ENCODE data around the gene TNNT3.
"Not testable (repeated sequence)": the region's sequence is repeated elsewhere in the genome, so short reads cannot be mapped to it uniquely, and the experiment has no call there.

Gene TNNT3

DNA sequence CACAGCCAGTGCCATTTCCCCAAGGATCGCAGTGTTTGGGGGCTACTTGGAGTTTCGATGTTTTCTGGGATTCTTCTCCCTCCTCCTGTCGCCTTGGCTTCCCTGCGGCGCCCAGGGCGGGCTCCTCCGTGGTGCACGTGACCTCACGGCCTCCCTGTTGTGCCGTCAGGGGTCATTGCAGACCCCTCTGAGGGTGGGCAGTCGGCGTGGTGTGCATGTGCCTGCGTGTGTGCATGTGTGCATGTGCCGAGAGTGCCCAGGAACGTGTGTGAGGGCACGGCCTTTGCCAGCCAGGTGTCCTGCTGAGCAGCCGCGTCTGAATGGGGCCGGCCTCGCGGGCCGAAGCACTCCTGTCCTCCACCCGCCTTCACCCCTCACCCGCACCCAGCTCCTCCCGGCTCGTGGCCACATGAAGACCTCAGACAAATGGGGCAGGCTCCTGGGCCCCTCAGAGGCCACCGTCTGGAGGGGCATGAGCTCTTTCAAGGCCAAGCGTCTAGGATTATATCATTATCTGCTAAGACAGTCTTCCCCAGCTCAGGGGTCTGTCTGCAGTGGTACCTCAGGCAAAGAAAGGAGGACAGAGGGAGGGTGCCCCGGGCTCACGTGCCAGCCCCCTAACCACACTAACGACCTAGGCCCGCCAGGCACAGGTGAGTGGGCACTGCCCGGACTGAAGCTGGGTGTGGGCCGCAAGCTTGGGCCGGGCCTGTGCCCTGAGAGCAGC lies 18.3 kb downstream of the TNNT3 start:
- Mint-ChIP-seq H3K9me3 (no peaks in the 10 kb centered on the region), H3K36me3 (ENCODE audit: low read depth) (no peaks in the 10 kb centered on the region), H3K4me3 (no peak overlapping the region), H3K27ac (no peak overlapping the region), H3K27me3 (ENCODE audit: low read depth) (no peaks in the 10 kb centered on the region), H3K4me1 (ENCODE audit: low read depth) (peaks cover 4% of the 10 kb centered on the region)

DNA sequence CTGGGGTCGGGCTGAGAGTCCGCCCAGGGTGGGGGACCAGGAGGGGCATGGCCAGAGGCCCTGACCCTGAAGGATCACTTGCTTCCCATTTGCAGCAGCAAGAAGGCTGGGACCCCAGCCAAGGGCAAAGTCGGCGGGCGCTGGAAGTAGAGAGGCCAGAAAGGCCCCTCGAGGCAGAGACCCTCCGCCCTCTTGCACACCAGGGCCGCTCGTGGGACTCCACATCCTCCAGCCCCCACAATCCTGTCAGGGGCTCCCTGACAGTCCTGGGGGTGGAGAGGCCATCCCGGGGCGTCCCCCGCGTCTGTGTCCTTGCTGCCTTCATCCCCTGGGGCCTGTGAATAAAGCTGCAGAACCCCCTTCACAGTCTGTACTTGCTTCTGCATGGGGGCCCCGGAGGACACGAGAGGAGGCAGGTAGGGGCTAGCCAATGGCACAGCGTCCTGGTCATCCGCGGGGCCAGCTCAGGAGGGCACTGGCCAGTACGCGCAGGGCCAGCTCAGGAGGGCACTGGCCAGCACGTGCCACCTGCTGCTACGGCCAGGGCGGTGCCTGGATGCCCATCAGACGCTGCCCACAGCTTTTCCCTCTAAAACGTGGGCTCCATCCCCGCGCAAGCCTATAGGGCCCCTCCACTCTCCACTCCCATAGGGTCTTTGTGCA lies 19.0 kb downstream of the TNNT3 start:
- peaks cover 4% of the 10 kb centered on the region for H3K4me1 Mint-ChIP-seq (ENCODE audit: low read depth)
- H3K27ac Mint-ChIP-seq, result no peak overlapping the region
- H3K9me3 Mint-ChIP-seq, result no peaks in the 10 kb centered on the region
- H3K36me3 Mint-ChIP-seq (ENCODE audit: low read depth), result no peaks in the 10 kb centered on the region
- no peak overlapping the region for H3K4me3 Mint-ChIP-seq
- H3K27me3 Mint-ChIP-seq (ENCODE audit: low read depth), result no peaks in the 10 kb centered on the region

DNA sequence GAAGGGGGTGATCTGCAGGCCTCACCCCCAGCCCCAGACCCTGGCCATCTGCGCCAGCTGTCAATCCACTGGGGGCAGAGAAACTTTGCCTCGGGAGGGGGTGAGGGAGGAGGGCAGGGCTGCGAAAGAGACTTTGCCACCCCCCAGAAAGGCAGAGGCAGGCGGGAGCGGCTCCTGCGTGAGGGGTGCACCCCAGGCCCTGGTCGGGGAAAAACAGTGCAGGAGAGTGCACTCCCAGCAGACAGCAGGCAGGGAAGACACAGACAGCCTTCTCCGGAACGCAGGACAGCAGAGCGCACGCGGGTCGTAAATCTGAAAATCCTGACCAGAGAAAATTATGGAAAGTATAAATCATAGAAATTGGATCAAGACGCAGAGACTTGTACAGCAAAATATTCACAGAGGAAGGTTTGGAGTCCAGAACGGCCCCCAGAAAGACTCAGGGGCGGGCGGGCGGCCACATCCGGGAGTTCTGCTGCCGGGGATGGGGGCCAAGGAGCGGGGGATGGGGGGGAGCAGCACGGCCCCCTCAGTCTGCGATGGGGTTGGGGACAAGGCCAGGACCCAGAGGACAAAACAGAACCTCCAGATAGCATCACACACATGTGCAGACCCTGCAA lies 19.6 kb downstream of the TNNT3 start:
- H3K4me3 Mint-ChIP-seq, result no peak overlapping the region

DNA sequence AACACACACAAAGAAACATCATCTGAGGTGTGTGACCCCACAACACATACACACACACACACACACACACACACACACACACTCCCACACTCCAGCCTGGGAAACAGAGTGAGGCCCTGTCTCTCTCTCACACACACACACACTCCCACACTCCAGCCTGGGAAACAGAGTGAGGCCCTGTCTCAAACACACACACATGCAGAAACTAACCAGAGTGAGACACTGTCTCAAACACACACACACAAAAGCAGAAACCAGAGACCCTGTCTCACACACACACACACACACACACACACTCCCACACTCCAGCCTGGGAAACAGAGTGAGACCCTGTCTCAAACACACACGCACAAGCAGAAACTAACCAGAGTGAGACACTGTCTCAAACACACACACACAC lies 20.3 kb downstream of the TNNT3 start:
- not testable (repeated sequence) for H3K4me3 Mint-ChIP-seq; H3K36me3 Mint-ChIP-seq (ENCODE audit: low read depth); H3K4me1 Mint-ChIP-seq (ENCODE audit: low read depth); H3K9me3 Mint-ChIP-seq; H3K27me3 Mint-ChIP-seq (ENCODE audit: low read depth)
- H3K27ac Mint-ChIP-seq, result peak overlapping the region; percentile 33

More for the DNA sequence above, 19.6 kb downstream of the TNNT3 start:
- no peaks in the 10 kb centered on the region for H3K36me3 Mint-ChIP-seq (ENCODE audit: low read depth)
- H3K27me3 Mint-ChIP-seq (ENCODE audit: low read depth), result no peaks in the 10 kb centered on the region
- no peak overlapping the region for H3K27ac Mint-ChIP-seq
- no peaks in the 10 kb centered on the region for H3K9me3 Mint-ChIP-seq
- peaks cover 4% of the 10 kb centered on the region for H3K4me1 Mint-ChIP-seq (ENCODE audit: low read depth)

GRCh38 chr11:1942558-1943260 lies 23.2 kb downstream of the TNNT3 start:
- H3K4me3 Mint-ChIP-seq, result no peak overlapping the region
- no peak overlapping the region for H3K27ac Mint-ChIP-seq
- no peaks in the 10 kb centered on the region for H3K27me3 Mint-ChIP-seq (ENCODE audit: low read depth)
- H3K36me3 Mint-ChIP-seq (ENCODE audit: low read depth), result no peaks in the 10 kb centered on the region
- peaks cover 4% of the 10 kb centered on the region for H3K4me1 Mint-ChIP-seq (ENCODE audit: low read depth)
- H3K9me3 Mint-ChIP-seq, result no peaks in the 10 kb centered on the region

GRCh38 chr11:1943576-1943975 lies 24.1 kb downstream of the TNNT3 start:
- H3K27me3 Mint-ChIP-seq (ENCODE audit: low read depth), result no peaks in the 10 kb centered on the region
- H3K36me3 Mint-ChIP-seq (ENCODE audit: low read depth), result no peaks in the 10 kb centered on the region
- no peak overlapping the region for H3K4me3 Mint-ChIP-seq
- no peaks in the 10 kb centered on the region for H3K9me3 Mint-ChIP-seq
- H3K27ac Mint-ChIP-seq, result no peak overlapping the region
- peaks cover 4% of the 10 kb centered on the region for H3K4me1 Mint-ChIP-seq (ENCODE audit: low read depth)

DNA sequence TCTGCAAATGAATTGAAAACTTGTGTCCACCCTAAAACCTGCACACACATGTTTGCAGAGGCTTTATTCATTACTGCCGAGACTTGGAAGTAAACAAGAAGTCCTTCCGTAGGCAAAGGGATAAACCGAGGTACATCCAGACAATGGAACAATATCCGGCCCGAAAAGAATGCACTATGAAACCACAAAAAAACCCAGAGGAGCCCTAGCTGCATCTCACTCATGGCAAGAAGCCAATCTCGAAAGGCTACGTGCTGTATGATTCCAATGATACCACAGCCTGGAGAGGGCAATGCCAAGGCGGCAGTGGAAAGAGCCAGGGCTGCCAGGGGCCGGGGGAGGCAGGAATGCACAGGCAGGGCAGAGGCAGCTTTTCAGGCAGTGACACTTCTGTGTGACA lies 24.5 kb downstream of the TNNT3 start:
- Mint-ChIP-seq H3K4me3 (no peak overlapping the region), H3K27ac (no peak overlapping the region)

DNA sequence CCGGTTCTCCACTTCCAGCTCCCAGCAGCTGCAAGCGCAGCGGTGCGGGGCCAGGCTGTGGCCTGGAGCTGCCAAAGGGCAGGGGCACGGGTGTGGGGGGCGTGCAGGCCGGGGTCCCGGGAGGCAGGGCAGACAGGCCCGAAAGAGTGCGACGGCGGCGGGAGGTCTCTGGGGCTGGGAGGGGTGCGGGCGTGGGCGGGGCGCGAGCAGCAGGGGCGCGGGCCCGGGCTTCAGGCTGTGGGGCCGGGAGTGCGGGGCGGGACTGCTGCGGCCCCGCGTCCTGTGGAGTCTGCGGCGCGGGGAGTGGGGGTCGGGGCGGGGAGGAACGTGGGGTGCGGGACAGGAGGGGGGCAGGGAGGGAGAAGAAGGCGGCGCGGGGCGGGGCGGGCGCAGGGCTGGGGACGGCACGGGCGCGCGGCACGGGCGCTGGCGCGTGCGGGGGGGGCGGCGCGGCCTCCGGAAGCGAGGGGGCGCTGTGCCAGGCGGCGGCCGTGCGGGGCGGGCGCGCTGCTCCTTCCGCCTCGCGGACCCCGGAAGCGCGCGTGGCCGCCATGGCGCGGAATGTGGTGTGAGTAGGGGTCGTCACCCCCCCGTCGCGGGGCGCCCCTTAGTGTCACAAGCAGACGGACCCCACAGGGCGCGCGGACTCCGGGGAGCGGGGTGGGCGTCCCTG lies 27.4 kb downstream of the TNNT3 start, which contains the start of gene MRPL23:
Gene MRPL23 (plus strand): TSS at position 521 of the 673 bp plus-strand sequence. CDS start 31 bp downstream, at position 552.
- Mint-ChIP-seq H3K36me3 (ENCODE audit: low read depth) (no peaks in the 10 kb centered on the region), H3K27ac (no peak within 1 kb of the TSS), H3K27me3 (ENCODE audit: low read depth) (no peaks in the 10 kb centered on the region), H3K4me3 (no peak within 1 kb of the TSS), H3K4me1 (ENCODE audit: low read depth) (no peaks in the 10 kb centered on the region), H3K9me3 (no peaks in the 10 kb centered on the region)

More for the DNA sequence above, 24.5 kb downstream of the TNNT3 start:
- H3K36me3 Mint-ChIP-seq (ENCODE audit: low read depth), result no peaks in the 10 kb centered on the region
- no peaks in the 10 kb centered on the region for H3K27me3 Mint-ChIP-seq (ENCODE audit: low read depth)
- peaks cover 4% of the 10 kb centered on the region for H3K4me1 Mint-ChIP-seq (ENCODE audit: low read depth)
- H3K9me3 Mint-ChIP-seq, result no peaks in the 10 kb centered on the region

DNA sequence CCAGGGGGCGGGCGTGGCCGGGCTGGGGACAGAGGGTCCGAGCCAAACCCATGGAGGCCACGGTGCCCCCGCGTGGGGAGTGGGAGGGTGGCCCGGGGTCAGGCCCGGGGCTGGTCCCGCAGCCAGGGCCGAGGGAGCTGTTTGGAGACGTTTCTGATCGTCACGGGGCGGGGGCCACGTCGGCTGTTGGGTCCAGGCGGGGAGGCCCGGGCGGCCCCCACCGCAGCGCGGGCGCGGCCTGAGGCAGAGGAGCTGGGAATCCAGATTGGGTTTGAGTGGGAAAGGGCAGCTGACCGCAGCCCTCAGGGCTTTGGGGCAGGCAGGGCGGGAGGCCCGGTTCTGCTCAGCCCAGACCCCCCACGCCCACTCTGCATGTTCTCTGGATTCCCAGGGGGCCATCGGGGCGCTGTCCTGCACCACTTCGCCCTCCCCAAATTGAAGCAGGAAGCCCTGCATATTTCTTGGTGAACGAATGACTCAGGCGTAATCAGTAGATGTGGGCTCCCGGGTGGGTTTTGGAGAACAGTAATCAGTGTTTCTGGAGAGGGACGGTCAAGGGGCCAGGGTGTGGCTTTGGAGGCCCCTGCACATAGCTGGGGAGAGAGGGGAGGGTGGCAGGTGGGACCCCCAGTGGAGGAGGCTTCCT lies 28.2 kb downstream of the TNNT3 start:
- Mint-ChIP-seq H3K4me3 (no peak overlapping the region), H3K9me3 (no peaks in the 10 kb centered on the region), H3K36me3 (ENCODE audit: low read depth) (no peaks in the 10 kb centered on the region), H3K27ac (no peak overlapping the region), H3K27me3 (ENCODE audit: low read depth) (no peaks in the 10 kb centered on the region), H3K4me1 (ENCODE audit: low read depth) (no peaks in the 10 kb centered on the region)

- H3K9me3 Mint-ChIP-seq, result no peaks in the 10 kb centered on the region
- no peak overlapping the region for H3K4me3 Mint-ChIP-seq
- H3K27me3 Mint-ChIP-seq (ENCODE audit: low read depth), result no peaks in the 10 kb centered on the region
- no peaks in the 10 kb centered on the region for H3K4me1 Mint-ChIP-seq (ENCODE audit: low read depth)
- H3K36me3 Mint-ChIP-seq (ENCODE audit: low read depth), result no peaks in the 10 kb centered on the region
- H3K27ac Mint-ChIP-seq, result no peak overlapping the region
These were observed 28.9 kb downstream of the TNNT3 start for GRCh38 chr11:1948389-1948788.

DNA sequence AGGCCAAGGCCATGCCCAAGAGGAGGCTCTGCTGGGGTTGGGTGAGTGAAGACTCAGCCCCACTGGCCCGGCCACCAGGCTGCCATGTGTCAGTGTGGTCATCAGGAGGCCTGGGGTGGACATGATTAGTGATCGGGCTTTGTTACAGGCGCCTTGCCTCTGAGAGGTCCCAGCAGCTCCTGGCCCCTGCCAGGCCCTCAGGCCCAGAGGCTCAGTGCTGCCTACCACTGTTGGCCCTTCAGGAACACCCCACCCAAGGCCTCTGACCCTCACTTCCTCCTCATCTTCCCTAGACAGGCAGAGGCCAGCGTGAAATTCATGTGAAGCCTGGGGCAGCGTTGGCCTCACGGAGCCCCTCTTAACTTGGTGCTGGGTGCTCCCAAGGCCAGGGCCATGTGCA lies 29.8 kb downstream of the TNNT3 start:
- Mint-ChIP-seq H3K9me3 (no peaks in the 10 kb centered on the region), H3K4me1 (ENCODE audit: low read depth) (no peaks in the 10 kb centered on the region), H3K27ac (no peak overlapping the region), H3K36me3 (ENCODE audit: low read depth) (no peaks in the 10 kb centered on the region), H3K27me3 (ENCODE audit: low read depth) (no peaks in the 10 kb centered on the region), H3K4me3 (no peak overlapping the region)

DNA sequence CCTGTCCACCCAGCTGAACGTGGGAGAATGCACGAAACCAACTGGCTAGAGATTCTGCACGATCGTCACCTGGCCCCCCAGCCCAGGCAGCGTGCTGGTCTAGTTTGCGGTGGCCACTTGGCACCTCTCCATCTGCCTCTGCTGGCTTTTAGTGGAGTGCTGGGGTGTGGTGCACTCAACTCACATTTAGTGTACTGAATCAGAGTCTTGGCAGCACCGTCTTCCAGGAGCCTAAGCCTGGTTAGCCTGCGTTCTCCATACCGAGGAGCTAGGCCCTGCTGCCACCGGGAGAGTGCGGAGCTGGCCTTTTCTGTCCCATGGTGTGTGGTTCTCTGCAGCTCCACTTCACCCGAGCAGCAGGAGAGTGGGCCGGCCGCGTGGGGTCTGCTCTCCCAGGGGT lies 30.4 kb downstream of the TNNT3 start:
- H3K4me1 Mint-ChIP-seq (ENCODE audit: low read depth), result no peaks in the 10 kb centered on the region
- no peak overlapping the region for H3K27ac Mint-ChIP-seq
- H3K36me3 Mint-ChIP-seq (ENCODE audit: low read depth), result no peaks in the 10 kb centered on the region
- no peaks in the 10 kb centered on the region for H3K9me3 Mint-ChIP-seq
- no peaks in the 10 kb centered on the region for H3K27me3 Mint-ChIP-seq (ENCODE audit: low read depth)
- no peak overlapping the region for H3K4me3 Mint-ChIP-seq

GRCh38 chr11:1952806-1953482 lies 33.4 kb downstream of the TNNT3 start:
- Mint-ChIP-seq H3K27me3 (ENCODE audit: low read depth) (no peaks in the 10 kb centered on the region), H3K4me3 (no peak overlapping the region), H3K9me3 (no peaks in the 10 kb centered on the region), H3K27ac (no peak overlapping the region), H3K4me1 (ENCODE audit: low read depth) (no peaks in the 10 kb centered on the region), H3K36me3 (ENCODE audit: low read depth) (no peaks in the 10 kb centered on the region)

All from T-helper 1 cell treated with Interleukin-12 subunit alpha and Interleukin-12 subunit beta and Interleukin-4 antibody, amounts not matched to agents 30 μg/mL and 1 μg/mL, for 36 hours (primary cell).